ENCODE data around the gene ABCB8.
"Not testable (repeated sequence)": the region's sequence is repeated elsewhere in the genome, so short reads cannot be mapped to it uniquely, and the experiment has no call there.

ABCB8 gene

DNA sequence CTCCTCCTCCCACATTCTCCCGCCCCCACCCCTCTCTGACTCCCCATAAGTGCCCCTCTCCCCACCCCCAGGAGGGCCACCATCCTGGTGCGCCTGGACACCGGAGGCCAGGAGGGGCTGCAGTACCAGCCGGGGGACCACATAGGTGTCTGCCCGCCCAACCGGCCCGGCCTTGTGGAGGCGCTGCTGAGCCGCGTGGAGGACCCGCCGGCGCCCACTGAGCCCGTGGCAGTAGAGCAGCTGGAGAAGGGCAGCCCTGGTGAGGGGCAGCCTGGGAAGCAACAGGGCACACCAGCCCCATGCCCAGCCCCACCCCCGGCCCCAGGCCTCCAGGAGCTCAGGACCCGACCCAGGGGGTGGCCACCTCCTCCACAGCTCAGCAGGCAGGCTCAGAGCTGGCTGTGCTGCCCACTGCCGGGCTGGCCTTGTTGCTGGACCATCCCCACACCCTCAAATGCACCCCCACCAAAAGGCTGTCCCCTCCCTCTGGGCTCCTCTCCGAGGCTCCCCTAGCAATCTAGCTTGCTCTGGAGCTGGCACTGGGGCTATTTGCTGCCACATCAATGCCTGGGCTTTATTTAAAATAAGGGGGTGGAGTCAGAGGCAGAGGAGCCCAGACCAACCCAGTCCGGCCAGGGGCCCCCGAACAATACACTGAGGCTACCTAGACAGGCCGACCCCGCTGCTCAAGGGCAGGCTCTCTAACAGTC is 18.8 kb upstream of the ABCB8 start:
- H3K36me3 ChIP-seq (ENCODE audit: control insufficient read depth, insufficient read depth, low read length), result no peaks in the 10 kb centered on the region
- H3K27me3 ChIP-seq (replicated peaks; ENCODE audit: control insufficient read depth, insufficient read depth, low read length), result no peaks in the 10 kb centered on the region; the same call in 1 of the 2 replicates
- TF ChIP-seq, protein P1, sequence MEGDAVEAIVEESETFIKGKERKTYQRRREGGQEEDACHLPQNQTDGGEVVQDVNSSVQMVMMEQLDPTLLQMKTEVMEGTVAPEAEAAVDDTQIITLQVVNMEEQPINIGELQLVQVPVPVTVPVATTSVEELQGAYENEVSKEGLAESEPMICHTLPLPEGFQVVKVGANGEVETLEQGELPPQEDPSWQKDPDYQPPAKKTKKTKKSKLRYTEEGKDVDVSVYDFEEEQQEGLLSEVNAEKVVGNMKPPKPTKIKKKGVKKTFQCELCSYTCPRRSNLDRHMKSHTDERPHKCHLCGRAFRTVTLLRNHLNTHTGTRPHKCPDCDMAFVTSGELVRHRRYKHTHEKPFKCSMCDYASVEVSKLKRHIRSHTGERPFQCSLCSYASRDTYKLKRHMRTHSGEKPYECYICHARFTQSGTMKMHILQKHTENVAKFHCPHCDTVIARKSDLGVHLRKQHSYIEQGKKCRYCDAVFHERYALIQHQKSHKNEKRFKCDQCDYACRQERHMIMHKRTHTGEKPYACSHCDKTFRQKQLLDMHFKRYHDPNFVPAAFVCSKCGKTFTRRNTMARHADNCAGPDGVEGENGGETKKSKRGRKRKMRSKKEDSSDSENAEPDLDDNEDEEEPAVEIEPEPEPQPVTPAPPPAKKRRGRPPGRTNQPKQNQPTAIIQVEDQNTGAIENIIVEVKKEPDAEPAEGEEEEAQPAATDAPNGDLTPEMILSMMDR (IDR thresholded peaks at IDR 0.05; ENCODE audit: insufficient read depth, low read length, poor library complexity, severe bottlenecking), result no peak
- DNase-seq (ENCODE audit: extremely low read depth, insufficient read length), result no peak
- no peak overlapping the region for H3K4me3 ChIP-seq (replicated peaks; ENCODE audit: low read depth, low read length)

DNA sequence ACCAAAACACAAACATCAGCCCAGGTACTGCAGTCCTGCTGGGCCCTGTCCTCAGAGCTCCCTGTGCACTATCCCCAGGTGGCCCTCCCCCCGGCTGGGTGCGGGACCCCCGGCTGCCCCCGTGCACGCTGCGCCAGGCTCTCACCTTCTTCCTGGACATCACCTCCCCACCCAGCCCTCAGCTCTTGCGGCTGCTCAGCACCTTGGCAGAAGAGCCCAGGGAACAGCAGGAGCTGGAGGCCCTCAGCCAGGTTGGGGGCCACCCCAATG is 18.3 kb upstream of the ABCB8 start:
- Histone ChIP-seq H3K4me3 (replicated peaks; ENCODE audit: low read depth, low read length) (no peak overlapping the region), H3K27me3 (replicated peaks; ENCODE audit: control insufficient read depth, insufficient read depth, low read length) (no peaks in the 10 kb centered on the region; the same call in 1 of the 2 replicates), H3K36me3 (ENCODE audit: control insufficient read depth, insufficient read depth, low read length) (no peaks in the 10 kb centered on the region)
- no peak for DNase-seq (ENCODE audit: extremely low read depth, insufficient read length)
- TF ChIP-seq, protein P1 (IDR thresholded peaks at IDR 0.05; ENCODE audit: insufficient read depth, low read length, poor library complexity, severe bottlenecking), result no peak

DNA sequence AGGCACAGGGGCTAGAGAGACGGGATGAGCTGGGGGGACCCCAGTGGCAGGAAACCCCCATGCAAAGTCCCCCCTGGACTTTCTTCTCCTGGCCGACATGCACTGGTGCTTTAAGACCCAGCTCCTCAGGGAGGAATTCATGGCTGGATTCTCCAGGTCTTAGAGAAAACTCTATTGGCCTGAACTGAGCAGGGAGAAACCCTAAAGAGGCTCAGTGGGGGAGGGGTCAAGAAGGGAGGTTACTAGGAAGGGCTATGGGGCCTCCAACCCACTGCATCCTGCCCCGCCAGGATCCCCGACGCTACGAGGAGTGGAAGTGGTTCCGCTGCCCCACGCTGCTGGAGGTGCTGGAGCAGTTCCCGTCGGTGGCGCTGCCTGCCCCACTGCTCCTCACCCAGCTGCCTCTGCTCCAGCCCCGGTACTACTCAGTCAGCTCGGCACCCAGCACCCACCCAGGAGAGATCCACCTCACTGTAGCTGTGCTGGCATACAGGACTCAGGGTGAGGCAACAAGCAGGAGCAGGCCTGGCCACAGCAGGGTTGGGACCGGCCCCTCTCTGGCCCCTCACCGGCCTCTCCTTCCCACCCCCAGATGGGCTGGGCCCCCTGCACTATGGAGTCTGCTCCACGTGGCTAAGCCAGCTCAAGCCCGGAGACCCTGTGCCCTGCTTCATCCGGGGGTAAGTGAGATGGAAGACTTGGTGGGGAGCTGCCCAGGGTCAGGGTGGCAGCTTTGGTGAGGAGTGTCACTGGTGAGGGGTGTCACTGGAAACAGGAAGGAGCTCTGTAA is 17.7 kb upstream of the ABCB8 start:
- TF ChIP-seq, protein P1 (IDR thresholded peaks at IDR 0.05; ENCODE audit: insufficient read depth, low read length, poor library complexity, severe bottlenecking), result no peak
- no peaks in the 10 kb centered on the region for H3K36me3 ChIP-seq (ENCODE audit: control insufficient read depth, insufficient read depth, low read length)
- no peaks in the 10 kb centered on the region; the same call in 1 of the 2 replicates for H3K27me3 ChIP-seq (replicated peaks; ENCODE audit: control insufficient read depth, insufficient read depth, low read length)
- no peak overlapping the region for H3K4me3 ChIP-seq (replicated peaks; ENCODE audit: low read depth, low read length)
- DNase-seq (ENCODE audit: extremely low read depth, insufficient read length), result no peak

DNA sequence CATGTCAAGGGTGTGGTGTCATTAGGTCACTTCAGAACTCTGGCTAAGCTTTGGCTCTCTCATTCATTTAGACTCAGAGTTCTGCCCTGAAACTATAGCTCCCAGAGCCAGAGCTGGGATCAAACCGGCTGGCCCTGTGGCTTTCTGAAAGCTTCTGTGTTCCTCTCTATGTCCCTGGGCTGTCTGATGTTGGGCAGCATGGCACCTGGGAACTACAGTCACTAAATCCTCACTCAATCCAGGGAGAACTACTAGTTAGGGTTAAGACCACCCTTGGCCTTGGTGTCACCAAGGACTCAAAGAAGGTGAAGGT is 17.2 kb upstream of the ABCB8 start:
- Histone ChIP-seq H3K4me3 (replicated peaks; ENCODE audit: low read depth, low read length) (no peak overlapping the region), H3K36me3 (ENCODE audit: control insufficient read depth, insufficient read depth, low read length) (no peaks in the 10 kb centered on the region), H3K27me3 (replicated peaks; ENCODE audit: control insufficient read depth, insufficient read depth, low read length) (no peaks in the 10 kb centered on the region; the same call in 1 of the 2 replicates)
- TF ChIP-seq, protein P1 (IDR thresholded peaks at IDR 0.05; ENCODE audit: insufficient read depth, low read length, poor library complexity, severe bottlenecking), result no peak
- no peak for DNase-seq (ENCODE audit: extremely low read depth, insufficient read length)

DNA sequence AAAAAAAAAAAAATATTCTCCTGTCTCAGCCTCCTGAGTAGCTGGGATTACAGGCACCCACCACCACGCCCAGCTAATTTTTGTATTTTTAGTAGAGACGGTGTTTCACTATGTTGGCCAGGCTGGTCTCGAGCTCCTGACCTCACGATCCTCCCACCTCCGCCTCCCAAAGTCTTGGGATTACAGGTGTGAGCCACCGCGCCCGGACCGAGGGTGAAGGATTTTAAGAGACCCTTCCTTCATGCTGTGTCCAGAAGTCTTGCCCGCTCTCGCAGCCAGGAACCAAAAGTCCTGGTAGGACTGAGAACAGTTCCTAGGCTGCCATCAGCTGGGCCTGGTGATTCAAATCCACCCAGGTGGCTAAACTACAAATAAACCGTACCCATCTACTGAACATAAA is 16.6 kb upstream of the ABCB8 start:
- H3K27me3 ChIP-seq (replicated peaks; ENCODE audit: control insufficient read depth, insufficient read depth, low read length); H3K36me3 ChIP-seq (ENCODE audit: control insufficient read depth, insufficient read depth, low read length); DNase-seq (ENCODE audit: extremely low read depth, insufficient read length); H3K4me3 ChIP-seq (replicated peaks; ENCODE audit: low read depth, low read length): not testable (repeated sequence)

DNA sequence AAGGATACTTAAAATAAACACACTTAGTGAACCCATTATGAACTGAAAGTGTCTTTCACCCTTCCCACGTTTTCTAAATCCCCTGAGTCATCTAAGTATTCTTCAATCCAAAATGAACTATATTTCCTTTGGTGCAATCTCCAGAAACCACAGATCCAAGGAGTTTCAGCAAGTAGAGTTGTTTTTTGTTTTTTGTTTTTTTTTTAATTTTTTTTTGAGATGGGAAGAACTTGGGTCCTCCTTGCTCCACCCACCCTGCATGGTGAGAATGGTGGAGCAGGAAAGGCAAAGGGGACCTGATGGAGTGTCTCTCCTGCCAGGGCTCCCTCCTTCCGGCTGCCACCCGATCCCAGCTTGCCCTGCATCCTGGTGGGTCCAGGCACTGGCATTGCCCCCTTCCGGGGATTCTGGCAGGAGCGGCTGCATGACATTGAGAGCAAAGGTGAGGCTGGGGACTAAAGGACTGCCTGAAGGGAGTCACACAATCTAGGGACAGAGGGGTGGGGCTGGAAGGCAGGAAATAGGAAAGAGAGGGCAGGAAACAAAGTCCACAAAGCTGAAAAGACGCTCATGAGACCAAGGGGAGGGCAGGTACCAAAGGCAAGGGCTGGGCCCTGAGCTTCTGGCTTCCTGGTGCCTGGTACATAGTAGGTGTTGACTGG is 16.1 kb upstream of the ABCB8 start:
- no peak for DNase-seq (ENCODE audit: extremely low read depth, insufficient read length)
- no peaks in the 10 kb centered on the region for H3K36me3 ChIP-seq (ENCODE audit: control insufficient read depth, insufficient read depth, low read length)
- no peak overlapping the region for H3K4me3 ChIP-seq (replicated peaks; ENCODE audit: low read depth, low read length)
- TF ChIP-seq, protein P1 (IDR thresholded peaks at IDR 0.05; ENCODE audit: insufficient read depth, low read length, poor library complexity, severe bottlenecking), result no peak
- H3K27me3 ChIP-seq (replicated peaks; ENCODE audit: control insufficient read depth, insufficient read depth, low read length), result no peaks in the 10 kb centered on the region; the same call in 1 of the 2 replicates

Measured in GM06990 (cell line).